NCI-H2029 treated with DMSO at 0.1 percent for 48 hours (cell line): Measurements from ENCODE around the gene DRGX.
A peak's percentile ranks its signal among the peaks of the same experiment; 100 is the strongest.

ENCODE experiments used
- DNase-seq: peaks from one replicate; lab custom pipeline; 2025; lab: John Stamatoyannopoulos, UW

DRGX gene

GRCh38 chr10:49407552-49408137, 11.8 kb upstream of the DRGX start:
- peak; percentile 4 for DNase-seq

GRCh38 chr10:49407151-49407550, 11.3 kb upstream of the DRGX start:
- no peak for DNase-seq

- DNase-seq = no peak
These were observed 8.5 kb upstream of the DRGX start for GRCh38 chr10:49404321-49404878.

GRCh38 chr10:49403363-49403762, 7.5 kb upstream of the DRGX start:
- DNase-seq = no peak

- no peak for DNase-seq
These were observed 4.5 kb upstream of the DRGX start for GRCh38 chr10:49400365-49400764.

GRCh38 chr10:49398986-49399385, 3.1 kb upstream of the DRGX start:
- DNase-seq = no peak

- no peak for DNase-seq
These were observed 2.3 kb upstream of the DRGX start for GRCh38 chr10:49398000-49398861.

GRCh38 chr10:49397036-49397999, 1.4 kb upstream of the DRGX start:
- no peak for DNase-seq

- no peak for DNase-seq
These were observed 744 bp upstream of the DRGX start for GRCh38 chr10:49396666-49396999.

GRCh38 chr10:49394933-49395740, 752 bp downstream of the DRGX start:
- DNase-seq = no peak

- no peak for DNase-seq
These were observed 2.1 kb downstream of the DRGX start for GRCh38 chr10:49393757-49394156.

- no peak for DNase-seq
These were observed 2.6 kb downstream of the DRGX start for GRCh38 chr10:49393301-49393700.

- DNase-seq = no peak
These were observed 6.4 kb downstream of the DRGX start for GRCh38 chr10:49389361-49389933.

GRCh38 chr10:49388161-49388560, 7.7 kb downstream of the DRGX start:
- DNase-seq = no peak

- no peak for DNase-seq
These were observed 8.8 kb downstream of the DRGX start for GRCh38 chr10:49387071-49387470.

GRCh38 chr10:49385939-49386922, 9.7 kb downstream of the DRGX start:
- no peak for DNase-seq

GRCh38 chr10:49384268-49384953, 11.5 kb downstream of the DRGX start:
- no peak for DNase-seq

GRCh38 chr10:49383853-49384252, 12.0 kb downstream of the DRGX start:
- no peak for DNase-seq

GRCh38 chr10:49382826-49383225, 13.1 kb downstream of the DRGX start:
- no peak for DNase-seq
